NOMO-1 (cell line): ENCODE measurements around the gene PSMD2.
"Not testable (repeated sequence)": the region's sequence is repeated elsewhere in the genome, so short reads cannot be mapped to it uniquely, and the experiment has no call there.

Experiments used
- DNase-seq, 2 experiments: peaks; one replicate each; lab custom pipeline; 2025; ENCODE audit not compliant: unreplicated experiment in 2 of 2; lab: John Stamatoyannopoulos, UW

The PSMD2 gene

DNA sequence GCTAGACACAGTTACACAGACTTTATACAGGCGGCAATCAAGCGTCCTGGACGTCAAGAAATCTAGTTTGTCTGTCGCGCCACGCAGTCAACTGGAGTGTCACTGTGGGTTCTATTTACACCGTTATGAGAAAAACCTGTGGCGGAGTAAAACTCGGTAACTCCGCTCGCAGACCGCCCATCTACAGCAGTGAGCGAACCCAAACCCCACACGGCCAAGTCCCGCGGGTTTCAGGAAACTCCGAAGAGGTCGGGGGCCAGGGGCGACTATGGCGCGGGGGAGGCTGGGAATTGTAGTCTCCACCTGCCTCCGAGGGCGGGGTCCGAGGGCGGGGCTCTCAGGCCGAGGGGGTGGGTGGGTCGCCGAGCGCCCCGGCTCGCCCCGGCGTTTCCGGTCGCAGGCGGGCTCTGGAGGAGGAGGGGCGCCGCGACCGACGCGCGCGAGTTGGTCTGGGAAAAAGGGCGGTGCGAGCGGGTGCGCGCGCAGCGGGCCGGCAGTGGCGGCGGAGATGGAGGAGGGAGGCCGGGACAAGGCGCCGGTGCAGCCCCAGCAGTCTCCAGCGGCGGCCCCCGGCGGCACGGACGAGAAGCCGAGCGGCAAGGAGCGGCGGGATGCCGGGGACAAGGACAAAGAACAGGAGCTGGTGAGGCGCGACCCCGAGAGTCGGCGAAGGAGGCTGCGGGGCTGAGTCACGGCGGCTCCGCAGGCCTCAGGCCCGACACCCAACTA lies at the start of gene PSMD2:
Gene PSMD2 (plus strand): TSS at position 483 of the 729 bp plus-strand sequence. CDS start 26 bp downstream, at position 509.
- DNase-seq = peak; percentile 98 to 99

- peak; percentile 99 to 100 for DNase-seq
Measured at GRCh38 chr3:184249412-184250166, 49.5 kb upstream of the PSMD2 start, which contains the start of gene EEF1AKMT4. Gene EEF1AKMT4, plus strand, starts transcription at chr3:184249672. Its CDS starts 23 bp downstream, at chr3:184249695.

DNA sequence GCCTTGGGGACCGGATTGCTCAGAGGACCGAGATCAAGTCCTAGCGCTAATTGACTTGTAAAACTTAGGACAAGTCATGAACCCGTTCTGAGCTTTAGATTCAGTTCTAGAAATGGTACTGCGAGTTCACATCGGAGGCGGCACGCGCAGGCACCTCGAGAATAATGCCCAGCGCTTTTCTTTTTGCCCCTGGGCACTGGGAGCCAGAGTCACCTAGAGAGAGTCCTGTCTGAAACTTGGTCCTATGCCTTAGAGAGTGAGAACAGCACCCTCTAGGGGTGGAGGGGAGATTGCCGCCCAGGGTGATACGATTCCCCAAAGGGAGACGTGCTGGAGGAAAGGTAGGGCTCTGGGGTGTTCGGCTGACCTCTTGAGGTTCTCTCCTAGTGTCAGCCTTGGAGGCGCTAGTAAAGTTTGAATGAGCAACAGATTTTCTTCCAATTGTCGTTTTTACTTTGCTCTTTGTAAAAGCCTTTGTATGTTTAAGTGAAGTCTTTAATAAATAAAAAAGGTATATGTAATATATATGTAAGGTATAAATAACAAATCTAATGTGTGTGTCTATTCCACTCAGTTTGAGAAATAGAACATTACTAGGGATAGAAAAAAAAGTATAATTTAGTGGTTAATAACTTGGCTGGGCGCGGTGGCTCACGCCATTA lies 48.7 kb upstream of the PSMD2 start:
- peak; percentile 95 to 96 for DNase-seq

- DNase-seq = no peak
Measured at GRCh38 chr3:184255291-184256039, 43.6 kb upstream of the PSMD2 start.

DNA sequence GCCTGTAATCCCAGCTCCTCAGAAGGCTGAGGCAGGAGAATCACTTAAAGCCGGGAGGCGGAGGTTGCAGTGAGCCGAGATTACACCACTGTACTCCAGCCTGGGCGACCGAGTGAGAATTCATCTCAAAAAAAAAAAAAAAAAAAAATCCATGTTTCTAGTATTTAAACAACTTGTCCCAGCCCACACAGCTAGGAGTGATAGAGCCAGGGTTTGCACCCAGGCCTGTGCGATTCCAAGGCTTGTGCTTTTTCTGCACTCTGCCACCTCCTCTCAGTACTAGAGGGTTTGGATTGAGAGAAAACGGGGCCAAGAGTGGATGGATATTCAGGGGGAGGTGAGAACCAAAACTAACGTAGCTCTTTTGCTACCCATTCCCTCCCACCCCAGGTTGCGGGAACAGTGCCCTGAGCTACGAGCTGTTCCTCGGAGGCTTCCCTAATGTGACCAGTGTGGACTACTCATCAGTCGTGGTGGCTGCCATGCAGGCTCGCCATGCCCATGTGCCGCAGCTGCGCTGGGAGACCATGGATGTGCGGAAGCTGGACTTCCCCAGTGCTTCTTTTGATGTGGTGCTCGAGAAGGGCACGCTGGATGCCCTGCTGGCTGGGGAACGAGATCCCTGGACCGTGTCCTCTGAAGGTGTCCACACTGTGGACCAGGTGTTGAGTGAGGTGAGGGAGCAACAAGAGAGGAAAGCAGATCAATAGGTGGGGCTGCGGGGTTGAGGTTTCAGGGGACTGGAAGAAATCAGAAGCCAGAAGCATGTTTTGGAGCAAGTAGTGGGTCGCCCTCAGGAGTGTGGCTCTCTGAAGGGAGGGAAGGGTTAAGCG lies 41.7 kb upstream of the PSMD2 start:
- DNase-seq = no peak

GRCh38 chr3:184258926-184259325 lies 40.1 kb upstream of the PSMD2 start:
- DNase-seq = no peak

DNA sequence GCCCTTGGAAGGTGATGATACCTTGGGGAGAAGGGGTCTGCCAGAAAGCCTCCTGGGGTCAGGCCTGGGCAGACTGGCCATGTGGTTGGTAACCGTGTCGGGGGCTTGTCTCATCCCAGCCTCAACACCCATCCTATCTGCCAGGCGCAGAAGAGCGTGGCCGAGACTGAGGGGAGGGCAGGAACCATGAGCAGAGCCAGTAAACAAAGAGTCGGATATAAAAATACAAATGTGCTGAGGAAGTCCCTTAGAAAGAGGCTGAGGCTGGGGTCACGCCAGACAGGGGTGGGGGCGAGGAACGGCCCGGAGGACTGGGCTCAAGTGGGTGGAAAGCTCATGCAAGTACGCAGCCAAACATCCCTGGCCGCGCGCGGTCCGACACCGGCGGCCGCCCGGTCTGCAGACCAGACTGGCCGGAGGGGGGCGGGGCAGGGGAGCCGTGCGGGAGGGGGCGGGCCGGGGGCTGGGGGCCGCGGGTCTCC lies 39.6 kb upstream of the PSMD2 start:
- DNase-seq = no peak

DNA sequence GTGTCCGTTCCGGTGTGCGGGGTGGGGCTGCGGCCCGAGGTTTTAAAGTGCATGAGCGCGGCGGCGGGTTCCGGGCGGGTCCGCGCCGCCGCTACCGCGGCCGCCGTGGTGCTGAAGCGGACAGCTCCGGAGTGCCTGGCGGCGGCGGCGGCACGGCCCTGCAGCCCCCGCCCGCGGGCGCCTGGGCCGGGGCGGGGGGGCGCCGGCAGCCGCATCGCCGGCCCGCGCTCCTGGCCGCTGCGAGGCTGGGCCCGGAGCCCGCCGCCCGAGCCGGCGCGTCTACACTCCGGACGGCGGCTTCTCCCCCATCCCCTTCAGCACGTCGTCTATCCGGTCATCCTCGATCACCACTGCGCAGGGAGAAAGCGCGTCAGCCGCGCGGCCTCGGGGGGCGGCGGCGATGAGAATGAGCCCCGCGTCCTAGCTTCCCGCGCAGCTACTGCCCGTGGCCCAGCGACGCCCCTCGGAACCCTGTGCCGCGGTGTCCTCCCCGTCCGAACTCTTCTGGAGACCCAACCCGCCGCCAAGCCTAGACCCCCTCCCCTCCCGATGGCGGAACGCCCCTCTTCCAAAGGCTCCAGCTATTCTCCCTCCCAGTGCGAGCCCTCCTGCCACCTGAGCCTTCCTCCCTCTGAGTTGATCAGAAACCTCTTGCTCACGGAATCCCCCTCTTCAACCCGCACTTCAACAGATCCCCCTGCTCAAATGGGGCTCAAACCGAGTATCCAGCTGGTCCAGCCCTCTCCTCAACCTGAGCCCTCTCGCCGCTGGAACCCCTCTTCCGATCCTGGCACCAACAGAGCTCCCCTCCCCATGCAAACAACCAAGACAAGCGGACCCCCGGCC lies 38.9 kb upstream of the PSMD2 start:
- peak; percentile 57 for DNase-seq

GRCh38 chr3:184260724-184261269 lies 38.2 kb upstream of the PSMD2 start:
- DNase-seq = no peak

GRCh38 chr3:184261270-184261853 lies 37.7 kb upstream of the PSMD2 start, which contains the start of gene CAMK2N2:
Gene CAMK2N2, minus strand, starts transcription at chr3:184261553. Its CDS starts 268 bp downstream, at chr3:184261285.
- no peak for DNase-seq

DNA sequence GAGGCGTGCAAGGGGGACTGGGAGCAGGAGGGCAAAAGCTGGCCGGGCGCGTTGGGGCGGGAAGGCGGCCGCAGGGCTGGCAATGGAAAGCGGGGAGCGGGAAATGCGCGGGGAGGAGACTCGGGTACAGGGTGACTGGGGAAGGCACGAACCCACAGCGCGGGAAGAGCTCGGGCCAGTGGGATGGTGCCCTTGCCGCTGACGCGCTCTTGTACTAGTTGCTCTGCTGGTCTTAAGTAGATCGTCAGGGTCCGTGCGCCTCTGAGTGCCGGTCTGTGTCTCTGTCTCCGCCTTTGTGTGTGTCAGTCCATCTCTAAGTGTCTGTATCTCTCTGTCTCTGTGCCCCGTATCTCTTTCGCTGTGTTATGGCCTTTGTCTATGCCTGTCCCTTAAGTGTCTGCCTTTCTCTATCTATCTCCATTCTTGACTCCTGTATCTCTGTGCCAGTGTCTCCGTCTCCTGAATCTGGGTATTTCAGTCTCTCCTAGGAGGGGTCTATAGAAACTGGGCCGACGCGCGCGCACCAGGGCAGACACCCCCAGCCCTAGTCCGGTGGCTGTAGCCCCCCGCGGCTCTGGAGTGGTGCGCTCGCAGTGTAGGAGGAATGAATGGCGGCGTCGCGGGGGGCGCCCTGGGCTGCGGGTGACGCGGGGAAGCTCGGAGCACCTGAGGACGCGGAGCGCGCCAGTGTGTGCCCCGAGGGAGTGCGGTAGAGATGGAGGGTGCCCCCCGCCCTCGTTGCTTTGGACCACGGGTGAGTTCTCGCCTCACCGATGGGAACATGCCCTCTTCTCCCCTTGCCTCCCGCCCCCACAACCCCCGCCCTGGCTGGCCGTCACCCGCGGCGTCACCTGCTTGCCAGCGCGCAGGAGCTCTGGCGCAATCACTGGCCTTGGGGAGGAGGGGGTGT lies 36.9 kb upstream of the PSMD2 start:
- DNase-seq = peak in 1 of 2 experiments; percentile 50

DNA sequence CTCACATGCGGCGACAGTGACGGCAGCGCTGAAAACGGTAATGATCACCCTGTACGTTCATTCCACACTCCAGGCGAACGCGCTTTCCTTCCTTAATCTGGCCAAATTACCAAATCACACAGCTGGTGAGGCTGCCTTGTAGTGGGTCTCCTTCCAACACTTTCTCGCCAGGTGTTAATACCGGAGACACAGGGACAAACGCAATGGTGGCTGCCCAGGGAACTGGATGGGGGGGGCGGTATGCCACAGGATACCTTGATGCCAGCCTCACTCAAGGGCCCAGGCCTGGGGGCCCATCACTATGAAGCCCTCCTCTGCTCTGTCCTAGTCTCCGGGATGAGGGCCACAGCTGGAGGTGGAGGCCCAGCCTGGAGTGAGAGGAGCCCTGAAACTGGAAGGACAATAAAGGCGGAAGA lies 36.3 kb upstream of the PSMD2 start:
- DNase-seq = no peak

GRCh38 chr3:184267249-184267648 lies 31.8 kb upstream of the PSMD2 start:
- DNase-seq = not testable (repeated sequence)

DNA sequence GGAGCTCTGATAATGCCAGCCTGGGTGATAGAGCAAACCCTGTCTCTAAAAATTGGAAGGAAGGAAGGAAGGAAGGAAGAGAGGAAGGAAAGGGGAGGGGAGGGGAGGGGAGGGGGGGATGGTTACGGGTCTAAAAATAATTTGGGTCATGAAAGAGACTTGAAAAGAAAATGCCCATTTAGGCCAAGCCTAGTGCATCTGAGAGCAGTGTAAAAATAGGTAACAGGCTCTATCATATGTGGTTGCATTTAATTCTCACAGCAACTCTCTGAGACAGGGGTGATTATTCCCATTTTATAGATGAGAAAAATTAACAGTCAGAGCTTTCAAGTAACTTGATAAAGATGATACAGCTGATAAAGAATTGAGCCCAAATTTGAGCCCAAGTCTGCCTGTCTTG lies 26.8 kb upstream of the PSMD2 start:
- DNase-seq = no peak

DNA sequence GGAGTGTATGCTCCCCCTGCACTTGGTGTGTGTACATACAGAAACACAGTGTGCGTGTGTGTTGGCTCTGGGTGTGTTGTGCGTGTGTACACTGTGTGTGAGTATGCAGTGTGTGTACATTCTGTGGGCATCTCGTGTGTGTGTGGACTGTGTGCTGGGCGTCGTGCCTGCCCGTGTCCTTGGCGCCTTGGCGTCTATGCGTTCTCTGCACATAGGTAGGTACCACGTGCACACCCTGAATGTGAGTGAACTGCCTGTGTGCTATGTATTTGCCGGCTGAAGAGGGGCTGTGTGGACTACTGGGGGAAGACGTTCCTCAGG lies 23.7 kb upstream of the PSMD2 start:
- no peak for DNase-seq

- DNase-seq = no peak
Measured at GRCh38 chr3:184275961-184276910, 22.8 kb upstream of the PSMD2 start, which contains the start of gene ECE2. Gene ECE2, plus strand, starts transcription at chr3:184276022. Its CDS starts 132 bp downstream, at chr3:184276154.
